HG02981 (cell line): Measurements from ENCODE around the gene IL36B.
"Not testable (repeated sequence)": the region's sequence is repeated elsewhere in the genome, so short reads cannot be mapped to it uniquely, and the experiment has no call there.

ENCODE experiments used
- ATAC-seq: cut with Tn5 transposase; IDR thresholded peaks from one replicate; pipeline ENCODE4 v1.9.1; 2021; ENCODE audit warnings: mild to moderate bottlenecking, moderate library complexity; ENCODE audit not compliant: unreplicated experiment

The IL36B gene

DNA sequence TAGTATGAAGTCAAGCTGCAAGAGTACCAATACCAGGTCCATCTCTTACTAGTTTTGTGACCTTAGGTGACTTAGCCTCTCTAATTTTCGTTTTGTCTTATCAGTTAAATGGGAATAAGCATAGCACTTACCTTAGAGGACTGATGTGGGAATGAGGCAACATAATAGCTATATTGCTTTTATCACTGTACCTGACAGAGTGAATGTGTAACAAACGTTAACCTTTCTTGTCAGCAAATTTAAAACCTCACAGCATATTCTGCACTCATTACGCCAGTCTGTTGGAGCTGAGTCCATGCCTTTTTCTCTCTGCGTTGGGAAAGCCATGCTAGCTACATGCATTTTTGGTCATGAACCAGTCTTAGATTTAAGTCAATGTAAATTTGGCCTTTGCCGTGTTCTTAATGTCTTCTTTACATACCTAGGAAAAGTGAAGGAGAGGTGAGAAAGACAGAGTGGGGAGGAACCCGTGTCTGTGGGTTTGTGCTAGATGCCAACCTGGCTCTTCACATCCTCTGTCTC is at the start of gene IL36B:
Gene IL36B, minus strand, starts transcription at position 472 of the 522 bp plus-strand sequence.
- ATAC-seq, result no peak

GRCh38 chr2:113102133-113102532 is 49.5 kb upstream of the IL36B start:
- no peak for ATAC-seq

DNA sequence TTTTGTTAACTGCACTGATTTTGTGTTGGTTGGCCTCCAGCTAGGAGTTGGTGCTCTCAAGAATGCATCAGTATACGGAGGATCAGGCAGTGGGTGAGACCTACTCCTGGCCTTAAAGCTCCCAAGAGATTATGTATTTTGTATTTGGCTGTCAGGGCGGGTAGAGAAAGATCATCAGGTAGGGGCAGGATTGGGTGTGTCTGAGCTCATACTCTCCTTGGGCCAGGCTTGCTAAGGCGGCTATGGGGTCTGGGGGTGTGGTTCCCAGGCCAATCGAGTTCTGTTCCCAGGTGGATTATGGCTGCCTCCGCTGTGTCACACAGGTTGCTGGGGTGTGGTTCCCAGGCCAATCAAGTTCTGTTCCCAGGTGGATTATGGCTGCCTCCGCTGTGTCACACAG is 45.9 kb upstream of the IL36B start:
- ATAC-seq, result no peak

DNA sequence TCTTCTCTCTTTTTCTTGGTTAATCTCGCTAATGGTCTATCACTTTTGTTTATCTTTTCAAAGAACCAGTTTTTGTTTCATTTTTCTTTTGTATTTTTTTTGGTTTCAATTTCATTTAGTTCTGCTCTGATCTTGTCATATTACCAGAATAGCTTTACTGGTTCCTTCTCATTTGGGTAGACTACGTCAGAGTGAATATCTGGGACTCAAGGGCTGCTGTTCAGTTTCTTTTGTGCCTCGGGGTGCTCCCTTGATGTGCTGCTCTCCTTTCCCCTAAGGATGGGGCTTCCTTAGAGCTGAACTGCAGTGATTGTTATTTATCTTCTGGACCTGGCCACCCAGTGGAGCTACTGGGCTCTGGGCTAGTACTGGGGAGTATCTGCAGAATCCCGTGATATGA is 45.4 kb upstream of the IL36B start:
- ATAC-seq, result no peak

GRCh38 chr2:113096842-113097618 is 44.4 kb upstream of the IL36B start:
- ATAC-seq, result not testable (repeated sequence)

- ATAC-seq, result not testable (repeated sequence)
Observed at GRCh38 chr2:113096306-113096705, 43.6 kb upstream of the IL36B start.

- ATAC-seq, result no peak
Observed at GRCh38 chr2:113093613-113093977, 40.9 kb upstream of the IL36B start.

GRCh38 chr2:113092864-113093612 is 40.4 kb upstream of the IL36B start:
- ATAC-seq, result no peak

GRCh38 chr2:113091231-113091896 is 38.7 kb upstream of the IL36B start:
- ATAC-seq, result no peak

DNA sequence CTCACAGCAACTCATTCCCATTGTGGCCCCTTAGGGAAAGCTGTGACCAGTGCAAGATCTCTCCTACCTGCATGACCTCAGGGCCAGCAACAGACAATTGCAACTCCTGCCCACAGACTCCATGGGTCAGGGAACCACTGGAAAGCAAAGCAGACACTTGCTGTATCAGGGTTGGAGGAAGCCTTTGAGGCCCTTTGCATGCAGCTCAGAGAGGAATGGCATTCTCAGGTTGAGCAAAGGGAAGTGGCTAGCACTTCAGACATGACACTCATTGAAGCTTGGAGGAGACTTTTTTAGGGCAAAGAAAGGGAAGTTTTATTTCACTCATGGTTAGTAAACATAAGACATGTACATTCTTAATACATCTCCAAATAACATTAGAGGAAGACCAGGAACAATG is 37.2 kb upstream of the IL36B start:
- ATAC-seq, result no peak

GRCh38 chr2:113088213-113088992 is 35.7 kb upstream of the IL36B start:
- ATAC-seq, result no peak

- ATAC-seq, result no peak
Observed at GRCh38 chr2:113085542-113085941, 32.9 kb upstream of the IL36B start.

- no peak for ATAC-seq
Observed at GRCh38 chr2:113084249-113085000, 31.8 kb upstream of the IL36B start.

DNA sequence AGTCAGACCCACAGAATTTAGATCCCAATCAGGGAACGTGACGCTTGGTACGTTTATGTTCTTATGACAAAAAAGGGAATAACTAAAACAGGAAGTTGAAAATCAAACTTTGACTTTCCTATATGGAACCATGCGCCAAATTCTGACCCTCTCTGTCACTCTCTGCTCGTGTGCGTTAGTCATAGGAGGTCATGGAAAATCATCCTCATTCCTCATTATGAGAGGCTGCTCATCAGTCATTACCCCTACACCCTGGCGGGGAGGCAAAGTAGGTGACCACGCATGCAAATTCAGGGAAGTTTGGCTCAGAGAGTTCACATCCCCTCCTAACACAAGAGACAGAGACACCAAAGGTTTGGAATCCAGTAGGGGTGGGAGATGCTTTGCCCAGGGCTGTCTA is 30.6 kb upstream of the IL36B start:
- no peak for ATAC-seq

GRCh38 chr2:113081488-113082210 is 29.0 kb upstream of the IL36B start:
- ATAC-seq, result no peak

- ATAC-seq, result peak; percentile 61
Observed at GRCh38 chr2:113080134-113080533, 27.5 kb upstream of the IL36B start.

DNA sequence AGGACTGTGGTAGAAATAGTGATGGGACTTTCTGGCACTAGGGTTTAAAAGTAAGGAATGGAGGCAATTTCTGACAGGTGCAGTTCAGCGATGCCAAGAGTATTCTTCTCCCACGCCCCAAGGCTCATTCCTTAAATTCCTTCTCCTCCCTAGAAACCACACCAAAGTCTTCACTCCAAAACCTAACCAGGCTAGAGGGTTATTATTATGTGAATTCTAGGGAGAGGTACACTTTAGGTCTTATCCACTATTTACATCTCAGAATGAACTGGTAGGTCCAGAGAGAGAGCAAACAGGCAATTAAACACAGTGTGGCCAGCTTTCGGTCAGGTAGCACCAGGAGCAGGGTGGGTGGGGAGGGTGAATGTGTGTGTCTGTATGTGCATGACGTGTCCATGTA is 26.5 kb upstream of the IL36B start:
- ATAC-seq, result no peak

GRCh38 chr2:113078350-113078839 is 25.7 kb upstream of the IL36B start:
- no peak for ATAC-seq

DNA sequence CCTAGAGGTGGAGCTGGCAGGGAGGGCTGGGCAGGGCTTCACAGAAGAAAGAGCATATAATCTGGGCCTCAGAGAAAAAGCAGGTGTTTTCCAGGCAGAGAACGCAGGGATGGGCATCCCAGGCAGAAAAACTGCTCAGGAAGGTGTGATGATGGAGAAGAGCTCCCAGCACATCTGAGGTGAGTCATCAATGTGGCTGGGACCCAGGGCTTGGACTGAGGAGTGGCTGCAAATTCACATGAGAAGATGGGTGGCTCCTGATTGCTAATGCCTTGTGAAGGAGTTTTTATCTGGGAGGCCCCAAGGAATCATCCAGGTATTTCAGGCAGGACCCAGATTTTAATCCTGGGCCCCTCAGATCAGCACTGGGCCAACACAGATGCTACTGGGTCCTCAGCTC is 25.3 kb upstream of the IL36B start:
- no peak for ATAC-seq
